Ectodermal cell (in vitro differentiated cells): Measurements from ENCODE around the gene APBA2.

Source experiments
- H3K27ac ChIP-seq: 2 replicates; pipeline ENCODE4 v1.7.0; 2013; ENCODE audit warnings: mild to moderate bottlenecking, low read depth, low read length; ENCODE audit not compliant: insufficient read depth, poor library complexity, severe bottlenecking
- H3K27me3 ChIP-seq: 2 replicates; pipeline ENCODE4 v1.7.0; 2013; ENCODE audit warnings: mild to moderate bottlenecking, low read length; ENCODE audit not compliant: insufficient read depth, control insufficient read depth, poor library complexity, severe bottlenecking
- H3K36me3 ChIP-seq: one replicate; pipeline ENCODE4 v1.7.0; 2013; ENCODE audit warnings: low read length; ENCODE audit not compliant: control insufficient read depth, insufficient read depth
- H3K4me1 ChIP-seq: one replicate; pipeline ENCODE4 v1.7.0; 2013; ENCODE audit warnings: low read length; ENCODE audit not compliant: control insufficient read depth, insufficient read depth
- H3K4me3 ChIP-seq: 2 replicates; pipeline ENCODE4 v1.7.0; 2013; ENCODE audit warnings: low read depth, low read length, control low read depth; ENCODE audit not compliant: insufficient read depth
- H3K9me3 ChIP-seq: 2 replicates; pipeline ENCODE4 v1.7.0; 2013; ENCODE audit warnings: mild to moderate bottlenecking, low read length, moderate library complexity; ENCODE audit not compliant: control insufficient read depth
- WGBS, 2 experiments: methylation state at CpG; one replicate each; pipeline ENCODE4 v1.1.7; 2013; ENCODE audit warnings: missing lambda C conversion rate in 2 of 2; 5-methylcytosine and 5-hydroxymethylcytosine counted together

APBA2 gene

DNA sequence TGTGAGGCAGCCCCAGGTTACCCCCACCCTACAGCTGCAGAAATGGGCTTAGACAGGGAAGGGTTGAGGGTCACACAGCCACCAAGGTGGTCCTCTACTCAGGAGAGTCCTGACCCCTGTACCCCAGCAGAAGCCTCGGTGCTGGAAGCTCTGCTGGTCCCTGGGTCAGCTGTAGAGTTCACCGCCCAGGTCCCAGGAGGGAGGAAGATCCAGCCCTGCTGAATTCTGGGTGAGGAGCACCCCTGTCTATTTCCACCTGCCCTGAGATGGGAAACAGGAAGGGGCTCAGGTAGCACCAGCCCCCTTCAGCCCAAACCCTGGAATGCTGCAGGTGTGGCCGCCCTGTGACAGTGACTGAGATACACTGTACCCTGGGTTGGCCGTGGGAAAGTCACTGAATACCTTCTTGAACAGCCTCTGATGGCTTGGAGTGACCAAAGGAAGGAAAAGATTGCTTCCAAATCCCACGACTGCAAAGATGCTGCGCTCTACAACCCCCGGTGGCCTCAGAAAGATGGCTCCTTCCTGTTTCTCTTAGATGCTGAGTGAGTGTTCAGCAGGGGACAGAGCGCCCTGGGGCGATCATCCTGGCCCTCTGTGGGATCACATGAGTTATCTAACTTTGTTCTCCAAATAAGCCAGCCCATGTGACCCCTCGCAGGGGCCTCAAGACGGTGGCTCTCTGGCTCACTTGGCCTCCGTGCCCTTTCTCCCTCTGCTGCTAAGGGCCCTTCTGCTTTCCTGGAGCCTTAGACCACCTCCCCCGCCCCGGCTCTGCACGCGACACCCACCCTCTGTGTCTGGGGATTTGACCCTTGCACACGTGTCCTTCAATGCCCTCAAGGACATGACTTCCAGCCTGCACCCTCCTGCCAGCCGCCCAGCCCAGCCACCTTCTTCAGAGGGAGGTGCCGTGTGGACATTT lies 242.0 kb downstream of the APBA2 start:
- no peaks in the 10 kb centered on the region for H3K36me3 ChIP-seq
- H3K4me3 ChIP-seq = no peak overlapping the region
- H3K9me3 ChIP-seq = no peaks in the 10 kb centered on the region
- 85 to 86% methylated on average over 19 of the region's 19 CpGs for WGBS, 2 experiments
- H3K4me1 ChIP-seq = peaks cover 21% of the 10 kb centered on the region
- H3K27me3 ChIP-seq = no peaks in the 10 kb centered on the region
- no peak overlapping the region for H3K27ac ChIP-seq

DNA sequence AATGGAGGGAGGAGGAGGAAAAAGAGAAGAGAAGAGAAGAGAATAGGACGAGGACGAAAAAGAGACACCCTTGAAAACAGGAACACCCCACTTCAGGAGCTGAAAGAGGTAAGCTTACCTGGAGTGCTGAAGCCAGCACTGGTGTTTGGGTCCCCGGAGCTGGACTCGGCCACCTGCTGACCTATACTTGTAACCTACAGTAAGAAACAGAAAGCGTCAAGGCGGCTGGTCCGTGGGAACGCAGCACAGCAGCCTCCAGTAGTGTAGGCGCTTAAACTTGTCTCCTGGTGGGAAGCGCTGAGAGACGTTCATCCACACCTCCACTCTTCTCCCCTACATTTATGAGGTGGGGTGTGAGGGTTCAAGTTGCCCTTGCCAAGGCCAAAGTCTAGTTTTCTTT lies 242.9 kb downstream of the APBA2 start:
- no peak overlapping the region for H3K4me3 ChIP-seq
- H3K27ac ChIP-seq = no peak overlapping the region
- H3K9me3 ChIP-seq = no peaks in the 10 kb centered on the region
- H3K36me3 ChIP-seq = no peaks in the 10 kb centered on the region
- no peaks in the 10 kb centered on the region for H3K27me3 ChIP-seq
- WGBS, 2 experiments = 90 to 93% methylated on average over 9 to 10 of the region's 11 CpGs
- peaks cover 16% of the 10 kb centered on the region for H3K4me1 ChIP-seq

- no peaks in the 10 kb centered on the region for H3K27me3 ChIP-seq
- no peak overlapping the region for H3K27ac ChIP-seq
- 89 to 93% methylated on average over 10 of the region's 10 CpGs for WGBS, 2 experiments
These were observed 243.4 kb downstream of the APBA2 start for GRCh38 chr15:29129221-29129620.

DNA sequence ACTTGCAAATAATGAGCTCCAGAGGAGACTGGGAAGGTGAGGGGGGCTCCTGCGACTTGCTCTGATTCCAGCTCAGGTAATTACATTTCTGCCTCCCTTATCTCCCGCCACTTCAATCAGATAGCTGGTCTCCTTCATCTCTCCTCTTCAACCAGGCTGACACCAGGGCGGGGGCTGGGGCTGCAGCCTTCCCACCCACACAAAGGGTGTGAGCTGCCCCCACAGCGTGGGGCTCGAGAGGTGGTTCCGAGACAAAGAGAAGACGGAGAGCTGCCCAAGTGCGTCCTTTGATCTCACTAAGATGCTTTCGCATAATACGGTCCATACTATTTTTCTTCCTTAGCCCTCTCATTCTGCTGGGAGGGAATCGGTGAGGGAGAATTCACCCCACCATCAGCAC lies 244.2 kb downstream of the APBA2 start:
- Histone ChIP-seq H3K27me3 (no peaks in the 10 kb centered on the region), H3K4me1 (peaks cover 8% of the 10 kb centered on the region), H3K27ac (no peak overlapping the region), H3K4me3 (no peak overlapping the region), H3K36me3 (no peaks in the 10 kb centered on the region), H3K9me3 (no peaks in the 10 kb centered on the region)
- 40 to 49% methylated on average over 11 of the region's 11 CpGs for WGBS, 2 experiments

More at GRCh38 chr15:29129221-29129620, 243.4 kb downstream of the APBA2 start:
- Histone ChIP-seq H3K4me3 (no peak overlapping the region), H3K4me1 (peaks cover 11% of the 10 kb centered on the region), H3K36me3 (no peaks in the 10 kb centered on the region), H3K9me3 (no peaks in the 10 kb centered on the region)

GRCh38 chr15:29130476-29130875 lies 244.7 kb downstream of the APBA2 start:
- H3K4me3 ChIP-seq = no peak overlapping the region
- peaks cover 8% of the 10 kb centered on the region for H3K4me1 ChIP-seq
- no peaks in the 10 kb centered on the region for H3K27me3 ChIP-seq
- H3K36me3 ChIP-seq = no peaks in the 10 kb centered on the region
- WGBS, 2 experiments = 74 to 84% methylated on average over 4 to 6 of the region's 6 CpGs
- no peaks in the 10 kb centered on the region for H3K9me3 ChIP-seq
- H3K27ac ChIP-seq = no peak overlapping the region

GRCh38 chr15:29130951-29131839 lies 245.4 kb downstream of the APBA2 start:
- Histone ChIP-seq H3K9me3 (no peaks in the 10 kb centered on the region), H3K4me1 (peaks cover 8% of the 10 kb centered on the region), H3K4me3 (no peak overlapping the region), H3K27ac (no peak overlapping the region), H3K27me3 (no peaks in the 10 kb centered on the region), H3K36me3 (no peaks in the 10 kb centered on the region)
- 87 to 88% methylated on average over 18 to 19 of the region's 19 CpGs for WGBS, 2 experiments

- Histone ChIP-seq H3K27me3 (no peaks in the 10 kb centered on the region), H3K36me3 (no peaks in the 10 kb centered on the region), H3K4me3 (no peak overlapping the region), H3K27ac (no peak overlapping the region), H3K9me3 (no peaks in the 10 kb centered on the region), H3K4me1 (peaks cover 8% of the 10 kb centered on the region)
- 75 to 76% methylated on average over 23 of the region's 23 CpGs for WGBS, 2 experiments
These were observed 246.2 kb downstream of the APBA2 start for GRCh38 chr15:29131840-29132420.

DNA sequence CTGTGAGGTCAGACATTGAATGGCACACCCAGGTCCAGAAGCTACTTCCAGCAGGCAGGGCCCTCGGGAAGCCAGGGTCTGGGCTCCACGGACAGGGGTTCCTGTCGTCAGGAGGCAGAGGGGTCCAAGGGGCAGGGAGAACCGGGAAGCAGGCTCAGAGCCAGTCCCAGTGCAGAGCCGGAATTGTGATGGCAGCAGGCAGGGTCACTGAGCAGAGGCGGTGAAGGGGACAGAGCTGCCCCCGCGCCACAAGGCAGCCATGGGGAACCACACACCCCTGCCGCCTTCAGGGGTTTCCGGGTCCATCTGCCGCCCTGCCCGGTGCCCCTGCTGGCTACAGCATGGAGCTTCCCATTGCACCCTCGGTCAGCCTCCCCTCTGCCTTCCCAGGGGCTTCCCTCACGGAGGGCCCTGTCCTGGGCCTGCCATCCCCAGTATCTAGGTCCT lies 247.0 kb downstream of the APBA2 start:
- H3K36me3 ChIP-seq = no peaks in the 10 kb centered on the region
- H3K4me1 ChIP-seq = peaks cover 8% of the 10 kb centered on the region
- no peaks in the 10 kb centered on the region for H3K27me3 ChIP-seq
- 83 to 86% methylated on average over 14 of the region's 14 CpGs for WGBS, 2 experiments
- H3K9me3 ChIP-seq = no peaks in the 10 kb centered on the region
- H3K27ac ChIP-seq = no peak overlapping the region
- no peak overlapping the region for H3K4me3 ChIP-seq

DNA sequence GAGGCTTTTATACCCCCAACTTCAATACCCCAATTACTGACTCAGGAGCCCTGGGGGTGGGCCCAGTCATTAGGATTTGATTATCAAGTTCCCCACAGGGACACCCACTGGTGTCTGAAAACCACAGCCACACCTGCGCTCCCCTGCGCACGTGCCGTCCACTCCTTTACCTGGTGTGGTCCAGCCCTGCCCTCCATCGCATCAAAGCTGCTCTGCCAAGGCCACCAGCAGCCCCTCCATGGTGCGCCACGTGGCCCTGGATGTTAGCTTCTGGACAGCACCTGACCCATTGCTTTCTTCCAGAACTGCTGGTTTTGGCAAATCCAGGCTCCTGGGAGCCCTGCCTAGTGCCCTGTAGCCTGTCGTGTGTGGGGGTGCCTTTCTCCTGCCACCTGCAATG lies 247.5 kb downstream of the APBA2 start:
- Histone ChIP-seq H3K4me3 (no peak overlapping the region), H3K4me1 (peaks cover 8% of the 10 kb centered on the region), H3K27ac (no peak overlapping the region), H3K9me3 (no peaks in the 10 kb centered on the region), H3K27me3 (no peaks in the 10 kb centered on the region), H3K36me3 (no peaks in the 10 kb centered on the region)
- 81 to 83% methylated on average over 8 of the region's 8 CpGs for WGBS, 2 experiments

- no peaks in the 10 kb centered on the region for H3K36me3 ChIP-seq
- H3K4me3 ChIP-seq = no peak overlapping the region
- no peak overlapping the region for H3K27ac ChIP-seq
- H3K27me3 ChIP-seq = no peaks in the 10 kb centered on the region
- peaks cover 8% of the 10 kb centered on the region for H3K4me1 ChIP-seq
- 95 to 96% methylated on average over 5 of the region's 5 CpGs for WGBS, 2 experiments
- H3K9me3 ChIP-seq = no peaks in the 10 kb centered on the region
These were observed 248.0 kb downstream of the APBA2 start for GRCh38 chr15:29133791-29134190.
